GM12878 (cell line): ENCODE measurements around the gene TMEM208. TPM values are rescaled to one million over a fixed set of nuclear protein-coding genes. Genes with fewer than 3 reads are reported as not detected.

Experiments
- ATAC-seq: fragments of 200-7000 bp; cut with Tn5 transposase; 3 replicates; pipeline ENCODE4 v1.9.1; 2020; ENCODE audit warnings: mild to moderate bottlenecking, moderate library complexity
- BruUV-seq: library from RNA; stranded (reverse); fragments of 400-500 nt; replicated peaks from 2 replicates; lab custom pipeline; 2021; lab: Mats Ljungman, UMichigan
- CTCF ChIA-PET: fragments of 300-600 bp; sonication (Branson Sonifier 250); formaldehyde crosslinking; extraction: SDS; loops from one replicate; lab custom pipeline; 2021; ENCODE audit warnings: inconsistent platforms; lab: Yijun Ruan, JAX
- POLR2A ChIA-PET: fragments of 350-600 bp; formaldehyde crosslinking; extraction: SDS; loops from one replicate; lab custom pipeline; 2021; ENCODE audit warnings: inconsistent platforms; lab: Charles Lee
- RAD21 ChIA-PET: fragments of 300-600 bp; sonication (Branson Sonifier 250); formaldehyde crosslinking; loops from one replicate; lab custom pipeline; 2023; ENCODE audit warnings: antibody characterized with exemption; ENCODE audit not compliant: unreplicated experiment; lab: Charles Lee
- SMC1A ChIA-PET: fragments of 300-600 bp; sonication (Branson Sonifier 250); formaldehyde crosslinking; loops from one replicate; lab custom pipeline; 2023; ENCODE audit not compliant: unreplicated experiment, uncharacterized antibody; lab: Charles Lee
- DNase-seq: peaks from one replicate; pipeline ENCODE4 v3.0.0-alpha.2; 2011; ENCODE audit warnings: low read depth, low spot score
- FAIRE-seq: peaks from 3 replicates; lab custom pipeline; 2011; peaks lifted over from hg19 to GRCh38; lab: Jason Lieb, UNC
- H2AFZ ChIP-seq: 2 replicates; pipeline ENCODE4 v1.6.0; 2011; ENCODE audit warnings: low read depth, low read length, control low read depth; ENCODE audit not compliant: control insufficient read depth
- H3K27ac ChIP-seq: 2 replicates; pipeline ENCODE4 v1.5.1; 2011; ENCODE audit warnings: control low read depth; ENCODE audit not compliant: control insufficient read depth, insufficient read depth
- H3K27me3 ChIP-seq, 2 experiments: replicated peaks in 1 of 2; 2 replicates each; pipeline versions ENCODE4 v1.6.0 to v1.6.1; 2011; ENCODE audit warnings: low read length in 1 of 2; ENCODE audit not compliant: control insufficient read depth in 2 of 2, insufficient read depth in 2 of 2
- H3K36me3 ChIP-seq, 2 experiments: 2 replicates each; pipeline ENCODE4 v1.5.1; 2011; ENCODE audit warnings: low read length in 1 of 2; ENCODE audit not compliant: control insufficient read depth in 2 of 2, insufficient read depth in 2 of 2
- H3K4me1 ChIP-seq: 2 replicates; pipeline ENCODE4 v1.6.1; 2011; ENCODE audit warnings: mild to moderate bottlenecking, low read length, moderate library complexity, mixed read lengths; ENCODE audit not compliant: control insufficient read depth, insufficient read depth
- H3K4me2 ChIP-seq: 2 replicates; pipeline ENCODE4 v1.6.0; 2011; ENCODE audit warnings: control low read depth; ENCODE audit not compliant: control insufficient read depth, insufficient read depth
- H3K4me3 ChIP-seq: fragments of 200-600 bp; sonication (generic); 2 replicates; pipeline ENCODE4 v1.5.1; 2016
- H3K79me2 ChIP-seq: 2 replicates; pipeline ENCODE4 v1.6.0; 2011; ENCODE audit warnings: low read length; ENCODE audit not compliant: control insufficient read depth, insufficient read depth
- H3K9ac ChIP-seq: 2 replicates; pipeline ENCODE4 v1.8.0; 2011; ENCODE audit warnings: low read length, control low read depth, mixed read lengths; ENCODE audit not compliant: control insufficient read depth, insufficient read depth
- H3K9me3 ChIP-seq: replicated peaks from 3 replicates; pipeline ENCODE4 v1.5.1; 2011; ENCODE audit warnings: mild to moderate bottlenecking, low read length; ENCODE audit not compliant: control insufficient read depth, insufficient read depth
- H4K20me1 ChIP-seq: 2 replicates; pipeline ENCODE4 v1.6.0; 2011; ENCODE audit not compliant: control insufficient read depth, insufficient read depth
- ATF7 ChIP-seq: fragments of 450-650 bp; IDR thresholded peaks from 2 replicates; pipeline ENCODE4 v1.6.1; 2016; ENCODE audit warnings: low read depth, mild to moderate bottlenecking
- CBFB ChIP-seq: IDR thresholded peaks from 2 replicates; pipeline ENCODE4 v1.6.1; 2016; ENCODE audit warnings: antibody characterized with exemption, low read depth
- E2F4 ChIP-seq: IDR thresholded peaks from 2 replicates; pipeline ENCODE4 v1.6.1; 2012; ENCODE audit warnings: low read depth, low read length, improper control_type of control experiment
- EP300 ChIP-seq, 2 experiments: fragments of 150-350 bp in 1 of 2; IDR thresholded peaks; 2 replicates each; pipeline ENCODE4 v1.6.1; 2011 to 2012; ENCODE audit warnings: low read depth in 2 of 2, low read length in 2 of 2, borderline replicate concordance in 1 of 2, improper control_type of control experiment in 1 of 2, inconsistent platforms in 1 of 2; ENCODE audit not compliant: control insufficient read depth in 1 of 2
- KDM1A ChIP-seq: fragments of 200-600 bp; sonication (generic); IDR thresholded peaks from 2 replicates; pipeline ENCODE4 v1.6.1; 2016; ENCODE audit warnings: borderline replicate concordance
- LARP7 ChIP-seq: fragments of 450-650 bp; IDR thresholded peaks from 2 replicates; pipeline ENCODE4 v1.6.1; 2017; ENCODE audit warnings: mild to moderate bottlenecking
- MTA3 ChIP-seq: IDR thresholded peaks from 2 replicates; pipeline ENCODE4 v1.6.1; 2012; ENCODE audit warnings: low read length, inconsistent platforms, borderline replicate concordance
- NR2C2 ChIP-seq: IDR thresholded peaks from 2 replicates; pipeline ENCODE4 v1.6.1; 2011; ENCODE audit warnings: borderline replicate concordance, low read depth; ENCODE audit not compliant: control insufficient read depth, insufficient read length
- POLR2AphosphoS2 ChIP-seq: IDR thresholded peaks from 2 replicates; pipeline ENCODE4 v1.6.1; 2011; ENCODE audit warnings: low read depth, mild to moderate bottlenecking, low read length, improper control_type of control experiment, moderate library complexity
- RAD21 ChIP-seq: IDR thresholded peaks from 2 replicates; pipeline ENCODE4 v1.6.1; 2011; ENCODE audit warnings: mild to moderate bottlenecking, low read depth, low read length, moderate library complexity; ENCODE audit not compliant: insufficient read depth
- USF1 ChIP-seq: IDR thresholded peaks from 2 replicates; pipeline ENCODE4 v1.6.1; 2011; ENCODE audit warnings: borderline replicate concordance, low read depth, mild to moderate bottlenecking, moderate library complexity, mixed read lengths, low read length; ENCODE audit not compliant: insufficient read depth; ENCODE audit errors: extremely low read length
- WGBS: methylation state at CpG from one replicate; pipeline ENCODE4 v1.1.6; 2016; ENCODE audit warnings: low lambda C conversion rate; ENCODE audit not compliant: insufficient replicate concordance, insufficient coverage; ENCODE audit errors: missing lambda C conversion rate; 5-methylcytosine and 5-hydroxymethylcytosine counted together
- in situ Hi-C: fragments of 300-500 bp; cut with MboI; formaldehyde crosslinking; loops from 9 replicates; pipeline ENCODE4 v1.14.3; 2018; ENCODE audit warnings: mixed read lengths
- intact Hi-C: fragments of 100-400 bp; cut with micrococcal nuclease; formaldehyde crosslinking; loops from one replicate; pipeline ENCODE4 v1.14.2; 2022; ENCODE audit not compliant: unreplicated experiment
- polyA plus RNA-seq, 11 experiments: library from polyadenylated mRNA; depleted of rRNA in 4 of 11; unstranded in 6 of 11; stranded (reverse) in 5 of 11; fragments of >200 nt; fragmentation: Nextera tagmentation in 4 of 11; fragmentation: Illumina TruSeq in 1 of 11; extraction: Ambion mirVana in 4 of 11; extraction: Trizol in 1 of 11; gene quantifications; 1 replicate in 1 of 11; 2 replicates in 10 of 11; pipeline versions ENCODE4 v1.2.1 to v1.2.3, GENCODE V29; 2011 to 2016; ENCODE audit warnings: inconsistent platforms in 2 of 11, missing spikeins in 2 of 11, low read depth in 1 of 11
- total RNA-seq, 4 experiments: library from RNA; depleted of rRNA in 3 of 4; stranded (reverse); fragments of >200 nt in 3 of 4; fragmentation: Illumina TruSeq in 1 of 4; extraction: Trizol in 1 of 4; gene quantifications; 2 replicates each; pipeline versions ENCODE4 v1.2.1 to v1.2.3, GENCODE V29; 2013 to 2021
- TF ChIP-seq, protein P1 (sequence below): IDR thresholded peaks from 2 replicates; pipeline ENCODE4 v1.6.1; 2012; ENCODE audit warnings: mild to moderate bottlenecking, low read depth, low read length

Gene TMEM208
- total and polyA plus RNA-seq, 10 of the 15 experiments (the other 5 are each of a cell fraction or from before 2014, with no cell fraction given) = 34.1 to 244 (median 54.1) TPM

- TF ChIP-seq E2F4 = no peak
- TF ChIP-seq USF1 = no peak
- no peak for TF ChIP-seq KDM1A
- no peak for TF ChIP-seq NR2C2
- TF ChIP-seq POLR2AphosphoS2 = no peak
- TF ChIP-seq CBFB = no peak
- no peak for TF ChIP-seq EP300 (IDR thresholded peaks at IDR 0.05; ENCODE audit: borderline replicate concordance in 1 of 2, control insufficient read depth in 1 of 2, low read depth in 2 of 2, low read length in 2 of 2)
- TF ChIP-seq, all 136 proteins: peak for 0
These were observed 29.8 kb downstream of the TMEM208 start (continued) for GRCh38 chr16:67256701-67257230.

GRCh38 chr16:67257486-67258160 is 30.7 kb downstream of the TMEM208 start:
- in situ Hi-C loops = no loop called here
- no peak for FAIRE-seq

More at GRCh38 chr16:67257486-67258160, 30.7 kb downstream of the TMEM208 start:
- POLR2A ChIA-PET = no interaction called here
- CTCF ChIA-PET = interaction anchor here (0.8 kb wide), 1 partner anchor 66 kb away, joined by 4 read pairs; no protein-coding TSS in a partner anchor
- no peak overlapping the region for H3K27ac ChIP-seq
- SMC1A ChIA-PET = no interaction called here
- no peaks in the 10 kb centered on the region for H3K4me1 ChIP-seq
- H3K36me3 ChIP-seq = no peaks in the 10 kb centered on the region; a peak in 1 of 4 replicates
- no peak for DNase-seq
- TF ChIP-seq, protein P1, sequence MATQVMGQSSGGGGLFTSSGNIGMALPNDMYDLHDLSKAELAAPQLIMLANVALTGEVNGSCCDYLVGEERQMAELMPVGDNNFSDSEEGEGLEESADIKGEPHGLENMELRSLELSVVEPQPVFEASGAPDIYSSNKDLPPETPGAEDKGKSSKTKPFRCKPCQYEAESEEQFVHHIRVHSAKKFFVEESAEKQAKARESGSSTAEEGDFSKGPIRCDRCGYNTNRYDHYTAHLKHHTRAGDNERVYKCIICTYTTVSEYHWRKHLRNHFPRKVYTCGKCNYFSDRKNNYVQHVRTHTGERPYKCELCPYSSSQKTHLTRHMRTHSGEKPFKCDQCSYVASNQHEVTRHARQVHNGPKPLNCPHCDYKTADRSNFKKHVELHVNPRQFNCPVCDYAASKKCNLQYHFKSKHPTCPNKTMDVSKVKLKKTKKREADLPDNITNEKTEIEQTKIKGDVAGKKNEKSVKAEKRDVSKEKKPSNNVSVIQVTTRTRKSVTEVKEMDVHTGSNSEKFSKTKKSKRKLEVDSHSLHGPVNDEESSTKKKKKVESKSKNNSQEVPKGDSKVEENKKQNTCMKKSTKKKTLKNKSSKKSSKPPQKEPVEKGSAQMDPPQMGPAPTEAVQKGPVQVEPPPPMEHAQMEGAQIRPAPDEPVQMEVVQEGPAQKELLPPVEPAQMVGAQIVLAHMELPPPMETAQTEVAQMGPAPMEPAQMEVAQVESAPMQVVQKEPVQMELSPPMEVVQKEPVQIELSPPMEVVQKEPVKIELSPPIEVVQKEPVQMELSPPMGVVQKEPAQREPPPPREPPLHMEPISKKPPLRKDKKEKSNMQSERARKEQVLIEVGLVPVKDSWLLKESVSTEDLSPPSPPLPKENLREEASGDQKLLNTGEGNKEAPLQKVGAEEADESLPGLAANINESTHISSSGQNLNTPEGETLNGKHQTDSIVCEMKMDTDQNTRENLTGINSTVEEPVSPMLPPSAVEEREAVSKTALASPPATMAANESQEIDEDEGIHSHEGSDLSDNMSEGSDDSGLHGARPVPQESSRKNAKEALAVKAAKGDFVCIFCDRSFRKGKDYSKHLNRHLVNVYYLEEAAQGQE = no peak
- no peak for TF ChIP-seq ATF7
- TF ChIP-seq RAD21 = no peak
- no peak for TF ChIP-seq NR2C2
- TF ChIP-seq MTA3 = no peak
- TF ChIP-seq LARP7 = no peak
- RAD21 ChIA-PET = interaction anchor here (1.3 to 1.6 kb wide), 2 partner anchors 81 to 142 kb away, joined by 5 read pairs; no protein-coding TSS in a partner anchor
- H3K4me2 ChIP-seq = no peak overlapping the region
- no peak overlapping the region for H2AFZ ChIP-seq
- intact Hi-C loops = no loop called here
- no peaks in the 10 kb centered on the region for H3K9me3 ChIP-seq
- BruUV-seq = no TSS peak
- no peaks in the 10 kb centered on the region for H3K79me2 ChIP-seq
- 22% methylated on average over 4 of the region's 4 CpGs for WGBS
- ATAC-seq = no peak
- no peaks in the 10 kb centered on the region for H4K20me1 ChIP-seq
- H3K27me3 ChIP-seq = no peaks in the 10 kb centered on the region
- H3K4me3 ChIP-seq = no peak overlapping the region
- no peak overlapping the region for H3K9ac ChIP-seq
